H7 (cell line): ENCODE data around the gene CD82. TPM values are rescaled to one million over a fixed set of nuclear protein-coding genes. Genes with fewer than 3 reads are reported as not detected.

Experiments used
- DNase-seq: peaks from one replicate; pipeline ENCODE4 v3.0.0; 2012
- H3K27me3 ChIP-seq: 2 replicates; pipeline ENCODE4 v1.6.0; 2011; ENCODE audit warnings: mild to moderate bottlenecking, low read length; ENCODE audit not compliant: control insufficient read depth, insufficient read depth
- H3K36me3 ChIP-seq: replicated peaks from 2 replicates; pipeline ENCODE4 v1.5.1; 2011; ENCODE audit warnings: low read length; ENCODE audit not compliant: control insufficient read depth, insufficient read depth
- H3K4me3 ChIP-seq: 2 replicates; pipeline ENCODE4 v1.5.1; 2011; ENCODE audit warnings: low read depth, mild to moderate bottlenecking, control low read depth, low read length, moderate library complexity; ENCODE audit not compliant: insufficient read depth
- total RNA-seq: library from RNA; depleted of rRNA; stranded (reverse); fragments of >200 nt; shearing (Covaris generic); gene quantifications from 2 replicates; pipeline ENCODE4 v1.2.3, GENCODE V29; 2014

Gene CD82
- total RNA-seq, 1 experiment from 2014 or later, result 1.3 TPM

DNA sequence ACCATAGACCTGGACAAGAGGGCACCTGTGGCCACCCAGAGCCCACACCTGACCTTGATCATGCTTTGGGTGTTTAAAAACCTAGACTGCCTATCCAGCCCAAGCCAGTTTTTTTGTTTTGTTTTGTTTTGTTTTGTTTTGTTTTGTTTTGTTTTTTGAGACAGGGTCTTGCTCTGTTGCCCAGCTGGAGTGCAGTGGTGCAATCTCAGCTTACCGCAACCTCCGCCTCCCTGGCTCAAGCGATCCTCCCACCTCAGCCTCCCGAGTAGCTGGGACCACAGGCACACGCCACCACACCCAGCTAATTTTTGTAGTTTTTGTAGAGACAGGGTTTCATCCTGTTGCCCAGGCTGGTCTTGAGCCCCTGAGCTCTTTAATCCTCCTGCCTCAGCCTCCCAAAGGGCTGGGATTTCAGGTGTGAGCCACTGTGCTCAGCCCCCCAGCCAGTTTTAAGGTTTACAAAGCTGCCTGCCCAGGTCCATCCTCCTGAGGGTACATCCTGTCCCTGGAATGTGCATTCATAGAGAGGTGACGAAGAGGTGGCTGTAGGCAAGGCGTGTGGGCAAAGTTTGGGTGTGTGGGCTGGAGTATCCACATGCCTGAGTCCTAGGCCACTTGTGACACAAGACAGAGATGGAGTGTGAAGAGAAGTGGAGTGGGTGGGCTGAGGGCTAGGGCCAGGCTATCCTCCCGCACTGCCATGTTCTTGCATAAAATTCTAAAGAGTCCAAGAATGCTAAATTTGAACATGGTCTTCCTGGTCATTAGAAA lies 3.3 kb upstream of the CD82 start:
- no peaks in the 10 kb centered on the region for H3K36me3 ChIP-seq
- no peak overlapping the region for H3K4me3 ChIP-seq
- peaks cover 12% of the 10 kb centered on the region for H3K27me3 ChIP-seq
- no peak for DNase-seq

GRCh38 chr11:44562845-44563460 lies 2.5 kb upstream of the CD82 start:
- no peak for DNase-seq
- H3K4me3 ChIP-seq, result no peak overlapping the region
- peaks cover 14% of the 10 kb centered on the region for H3K27me3 ChIP-seq
- no peaks in the 10 kb centered on the region for H3K36me3 ChIP-seq

DNA sequence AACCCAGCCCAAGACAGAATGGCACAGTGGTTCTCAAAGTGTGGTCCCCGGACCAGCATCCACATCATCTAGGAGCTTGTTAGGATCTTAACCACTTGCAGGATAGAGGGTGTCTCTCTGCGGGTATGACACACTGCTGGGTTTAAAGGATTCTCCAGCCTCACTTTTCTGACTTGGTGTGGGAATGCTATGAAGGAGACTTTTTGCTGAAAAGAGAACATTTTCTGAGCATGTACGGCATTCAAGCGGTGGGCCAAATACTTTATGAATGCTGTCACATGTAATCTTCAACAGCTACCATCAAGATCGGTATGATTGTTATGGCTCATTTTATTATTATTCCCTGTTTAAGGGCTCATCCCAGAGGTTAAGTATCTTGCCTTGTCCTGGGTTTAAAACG lies 1.8 kb upstream of the CD82 start:
- Histone ChIP-seq H3K36me3 (no peaks in the 10 kb centered on the region), H3K4me3 (no peak overlapping the region), H3K27me3 (peaks cover 14% of the 10 kb centered on the region)
- no peak for DNase-seq

DNA sequence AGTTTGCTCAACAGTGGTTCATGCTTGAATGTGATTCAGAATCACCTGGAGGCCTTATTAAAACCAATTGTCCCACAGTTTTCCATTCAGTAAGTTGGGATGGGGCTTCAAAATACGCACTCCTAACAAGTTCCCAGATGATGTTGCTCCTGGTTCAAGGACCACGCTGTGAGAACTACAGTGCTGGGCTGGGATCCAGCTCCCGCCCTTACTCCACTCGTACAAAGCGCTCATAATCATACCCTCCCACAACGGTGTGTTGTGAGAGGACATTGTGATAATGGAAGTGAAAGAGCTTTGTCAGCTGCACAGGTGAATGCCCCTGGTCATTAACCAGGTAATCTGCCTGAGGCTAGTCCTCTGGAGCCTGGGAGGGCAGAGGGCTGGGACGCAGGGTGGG lies 1.3 kb upstream of the CD82 start:
- Histone ChIP-seq H3K4me3 (no peak overlapping the region), H3K27me3 (peaks cover 14% of the 10 kb centered on the region), H3K36me3 (no peaks in the 10 kb centered on the region)
- DNase-seq, result no peak

- Histone ChIP-seq H3K36me3 (no peaks in the 10 kb centered on the region), H3K4me3 (peak overlapping the region; percentile 32), H3K27me3 (peaks cover 14% of the 10 kb centered on the region)
- no peak for DNase-seq
Measured at GRCh38 chr11:44564670-44565210, 723 bp upstream of the CD82 start.

DNA sequence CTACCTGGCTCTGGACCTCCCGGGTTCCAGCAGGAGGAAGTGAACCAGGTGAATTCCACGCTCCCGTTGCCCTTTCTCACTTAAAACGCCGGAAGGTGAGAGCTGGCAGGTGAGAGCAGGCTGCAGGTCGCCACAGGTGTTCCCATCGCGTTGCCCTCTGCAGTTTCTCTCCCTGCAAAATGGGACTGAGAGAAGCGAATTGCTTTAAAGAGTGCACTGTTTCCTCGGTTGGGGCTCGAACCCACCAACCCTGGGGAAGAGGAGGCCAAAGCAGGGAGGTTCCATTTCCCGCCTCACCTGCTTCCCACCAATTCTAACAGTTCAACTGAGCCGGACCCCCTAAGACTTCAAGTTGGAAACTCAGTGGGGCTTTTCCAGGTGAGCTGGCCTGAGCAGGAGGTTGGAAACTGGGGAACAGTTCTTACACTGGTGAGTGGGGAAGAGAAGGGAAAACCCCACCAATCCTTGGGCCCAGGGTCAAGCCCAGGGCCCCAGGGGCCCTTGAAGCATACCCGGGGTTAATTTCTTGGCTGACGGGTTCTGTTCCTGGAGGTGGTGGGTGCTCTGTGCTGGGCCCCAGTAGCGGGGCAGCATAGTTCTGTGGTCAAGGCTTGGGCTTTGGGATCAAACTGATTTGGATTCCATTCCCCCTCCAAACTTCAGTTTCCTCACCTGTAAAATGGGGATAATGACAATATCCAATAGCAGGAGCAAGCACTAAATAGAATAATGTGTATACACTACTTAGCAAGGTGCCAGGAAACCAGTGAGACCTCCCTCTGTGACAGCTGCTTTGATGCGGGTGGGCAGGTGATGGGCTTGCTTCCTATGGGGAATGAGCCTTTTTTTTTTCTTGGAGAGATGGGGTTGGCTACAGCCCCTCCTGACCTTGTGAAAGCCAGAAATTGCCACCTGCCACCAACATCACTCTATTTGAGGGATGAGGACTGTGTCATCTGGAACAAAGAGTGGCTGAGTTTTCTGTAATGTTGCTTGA lies 788 bp downstream of the CD82 start:
- no peaks in the 10 kb centered on the region for H3K36me3 ChIP-seq
- peak; percentile 60 for DNase-seq
- H3K4me3 ChIP-seq, result peak overlapping the region; percentile 68
- H3K27me3 ChIP-seq, result peaks cover 14% of the 10 kb centered on the region

- Histone ChIP-seq H3K27me3 (peaks cover 14% of the 10 kb centered on the region), H3K4me3 (no peak overlapping the region), H3K36me3 (no peaks in the 10 kb centered on the region)
- peak; percentile 32 for DNase-seq
Measured at GRCh38 chr11:44566952-44567875, 1.8 kb downstream of the CD82 start.

GRCh38 chr11:44567876-44568256 lies 2.4 kb downstream of the CD82 start:
- Histone ChIP-seq H3K4me3 (no peak overlapping the region), H3K27me3 (peaks cover 14% of the 10 kb centered on the region), H3K36me3 (no peaks in the 10 kb centered on the region)
- DNase-seq, result no peak

DNA sequence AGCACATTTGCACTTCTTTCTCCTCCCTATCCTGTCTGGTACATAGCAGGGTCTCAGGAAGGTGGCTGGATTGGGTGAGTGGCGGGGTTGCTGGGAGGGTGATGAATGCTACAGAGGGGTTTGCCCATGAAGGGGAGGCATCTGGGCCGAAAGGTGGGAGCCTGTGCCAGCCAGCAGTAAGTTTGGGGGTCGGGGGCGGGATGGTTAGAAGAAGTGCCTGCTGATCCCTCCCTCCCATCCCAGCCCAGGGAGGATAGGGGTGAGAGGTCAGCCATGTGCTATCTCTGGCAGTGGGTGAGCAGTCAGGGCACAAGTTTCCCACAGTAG lies 2.8 kb downstream of the CD82 start:
- H3K27me3 ChIP-seq, result peaks cover 14% of the 10 kb centered on the region
- peak; percentile 10 for DNase-seq
- H3K4me3 ChIP-seq, result no peak overlapping the region
- no peaks in the 10 kb centered on the region for H3K36me3 ChIP-seq

DNA sequence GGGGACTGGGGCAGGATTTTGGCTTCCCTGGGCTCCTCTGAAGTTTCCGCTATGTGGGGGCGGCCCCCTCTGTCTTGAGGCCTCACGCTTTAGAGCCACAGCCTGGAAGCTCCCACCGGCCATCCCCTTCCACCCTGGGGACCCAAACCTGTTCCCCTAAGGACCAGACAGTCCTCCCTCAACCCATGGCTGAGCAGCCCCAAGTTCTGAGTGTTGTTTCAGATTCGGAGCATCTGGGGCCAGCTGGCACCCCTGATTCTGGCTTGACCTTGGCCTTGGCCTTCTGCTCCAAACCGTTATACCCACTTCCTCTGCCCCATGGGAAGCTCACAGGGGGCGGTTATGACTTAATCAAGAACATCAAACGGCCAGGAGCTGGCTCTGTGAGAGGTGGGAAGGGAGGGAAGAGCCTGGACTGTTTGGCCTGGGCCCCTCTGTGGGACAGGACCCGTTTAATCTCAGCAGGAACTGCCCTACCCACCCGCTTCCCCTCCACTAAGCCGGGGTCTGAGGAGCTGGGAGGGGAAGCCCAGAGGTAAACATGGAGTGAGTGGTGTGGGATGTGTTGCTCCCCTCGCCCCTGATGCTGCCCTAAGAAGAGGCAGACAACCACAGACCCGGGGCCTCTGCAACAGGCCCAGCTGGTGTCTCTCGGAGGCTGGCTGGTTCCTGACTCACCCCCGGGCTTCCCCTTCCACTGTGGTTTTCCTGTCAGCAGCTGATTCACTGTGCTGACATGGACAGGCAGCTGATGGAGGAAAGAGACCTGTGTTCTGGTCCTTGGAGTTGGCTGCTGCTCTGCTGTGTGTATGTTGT lies 3.4 kb downstream of the CD82 start:
- Histone ChIP-seq H3K36me3 (no peaks in the 10 kb centered on the region), H3K4me3 (no peak overlapping the region), H3K27me3 (peaks cover 14% of the 10 kb centered on the region)
- peak; percentile 38 for DNase-seq

DNA sequence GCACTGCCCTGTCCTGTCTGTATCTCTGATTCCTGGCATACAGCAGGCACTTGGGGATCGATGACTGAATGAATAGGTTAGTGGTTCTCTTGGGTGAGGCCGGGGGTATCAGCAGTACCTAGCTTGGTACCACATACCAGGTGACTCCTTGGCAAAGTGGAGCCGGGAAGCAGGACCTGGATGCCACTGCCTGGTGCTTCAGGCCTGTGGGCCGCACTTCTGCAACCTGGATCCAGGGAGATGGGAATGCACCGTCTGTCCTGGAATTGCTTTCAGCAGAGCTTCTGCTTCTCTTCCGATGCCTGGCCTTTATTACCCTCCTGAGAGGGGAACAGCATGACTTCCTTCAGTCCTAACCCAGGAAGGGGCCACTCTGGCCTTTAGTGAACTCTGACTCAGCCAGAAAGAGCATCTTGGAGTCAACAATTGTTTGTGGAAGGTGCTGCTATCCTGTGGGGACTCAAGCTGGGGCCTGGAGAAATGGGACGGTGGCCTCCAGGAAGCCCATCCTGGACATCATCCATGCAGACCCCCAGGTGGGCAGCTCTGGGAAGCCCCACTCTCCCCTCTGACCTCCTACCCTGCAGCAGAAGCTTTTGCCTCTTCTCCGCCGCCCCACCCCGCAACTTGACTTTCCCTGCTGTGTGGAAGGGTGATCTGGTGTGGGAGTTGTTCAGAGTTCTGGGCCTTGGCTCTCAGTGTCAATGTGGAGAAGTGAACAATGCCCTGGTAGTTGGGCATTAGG lies 5.1 kb downstream of the CD82 start:
- H3K36me3 ChIP-seq, result no peaks in the 10 kb centered on the region
- H3K27me3 ChIP-seq, result peaks cover 13% of the 10 kb centered on the region
- peak; percentile 19 for DNase-seq
- no peak overlapping the region for H3K4me3 ChIP-seq

DNA sequence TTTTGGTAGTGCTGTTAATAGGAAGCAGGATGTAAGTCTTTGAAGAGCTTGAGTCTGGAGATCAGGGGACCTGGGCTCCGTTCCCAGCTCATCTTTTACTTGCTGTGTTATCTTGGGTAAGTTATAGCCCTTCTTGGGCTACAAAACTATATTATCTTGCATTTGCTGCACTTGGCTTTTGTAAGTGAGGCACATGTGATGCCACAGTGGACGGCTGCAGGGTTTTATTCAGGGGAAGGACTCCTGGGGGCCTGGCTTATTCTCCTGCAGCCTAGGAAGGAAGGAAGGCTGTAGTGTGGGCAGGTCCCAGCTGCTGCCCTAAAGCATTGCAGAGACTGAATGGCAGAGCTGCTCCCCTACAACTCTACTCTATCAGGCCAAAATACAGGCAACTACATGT lies 6.4 kb downstream of the CD82 start:
- Histone ChIP-seq H3K27me3 (peaks cover 2% of the 10 kb centered on the region), H3K36me3 (no peaks in the 10 kb centered on the region), H3K4me3 (no peak overlapping the region)
- peak; percentile 47 for DNase-seq
